ENCODE measurements around the gene L3MBTL3.

Gene L3MBTL3

DNA sequence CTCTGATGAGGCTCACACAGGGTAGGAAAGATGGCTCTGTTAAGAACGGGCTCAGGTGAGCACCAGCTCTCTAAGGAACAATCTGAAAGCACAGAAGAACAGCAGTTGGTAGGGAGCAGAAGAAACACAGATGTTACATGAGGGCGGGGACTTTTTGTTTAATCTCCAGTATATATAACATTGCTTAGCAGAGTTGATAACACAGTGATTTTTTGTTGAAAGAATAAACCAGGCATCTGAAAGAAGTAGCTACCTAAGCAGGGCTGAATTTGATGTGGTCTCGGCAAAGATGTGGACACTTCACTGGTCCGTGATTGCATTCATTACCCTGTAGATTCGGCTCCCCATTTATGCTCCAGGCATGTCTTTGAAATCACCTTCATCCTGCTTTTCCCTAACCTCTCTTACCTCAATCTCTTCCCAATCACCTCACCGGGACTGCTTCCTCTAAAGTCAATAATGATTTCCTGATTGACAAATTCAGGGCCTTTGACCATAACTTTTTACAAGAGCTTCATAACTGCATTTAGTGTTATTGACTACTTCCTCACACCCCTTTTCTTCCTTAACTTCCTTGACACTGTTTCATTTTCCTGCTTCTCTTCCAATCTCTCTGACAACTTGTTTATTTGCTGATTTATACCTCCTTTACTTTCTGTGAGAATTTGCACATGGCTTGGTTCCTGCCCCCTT is 170.0 kb downstream of the L3MBTL3 start:
- no peaks in the 10 kb centered on the region for H3K36me3 ChIP-seq (ENCODE audit: control insufficient read depth in 1 of 2, insufficient read depth in 2 of 2, low read length in 2 of 2)
- no peak overlapping the region for H3K9ac ChIP-seq (ENCODE audit: low read depth in 1 of 2, low read length in 2 of 2)
- no peaks in the 10 kb centered on the region for H3K9me3 ChIP-seq (ENCODE audit: control insufficient read depth in 1 of 2, low read length in 2 of 2)
- H3K4me1 ChIP-seq (ENCODE audit: control insufficient read depth in 1 of 2, insufficient read depth in 2 of 2, low read length in 2 of 2): no peaks in the 10 kb centered on the region
- H3K27me3 ChIP-seq (ENCODE audit: control insufficient read depth in 1 of 2, insufficient read depth in 2 of 2, low read length in 2 of 2): no peaks in the 10 kb centered on the region
- no peak overlapping the region for H3K27ac ChIP-seq (ENCODE audit: low read depth, low read length)
- H3K4me3 ChIP-seq (ENCODE audit: low read depth in 1 of 2, low read length in 2 of 2): no peak overlapping the region

DNA sequence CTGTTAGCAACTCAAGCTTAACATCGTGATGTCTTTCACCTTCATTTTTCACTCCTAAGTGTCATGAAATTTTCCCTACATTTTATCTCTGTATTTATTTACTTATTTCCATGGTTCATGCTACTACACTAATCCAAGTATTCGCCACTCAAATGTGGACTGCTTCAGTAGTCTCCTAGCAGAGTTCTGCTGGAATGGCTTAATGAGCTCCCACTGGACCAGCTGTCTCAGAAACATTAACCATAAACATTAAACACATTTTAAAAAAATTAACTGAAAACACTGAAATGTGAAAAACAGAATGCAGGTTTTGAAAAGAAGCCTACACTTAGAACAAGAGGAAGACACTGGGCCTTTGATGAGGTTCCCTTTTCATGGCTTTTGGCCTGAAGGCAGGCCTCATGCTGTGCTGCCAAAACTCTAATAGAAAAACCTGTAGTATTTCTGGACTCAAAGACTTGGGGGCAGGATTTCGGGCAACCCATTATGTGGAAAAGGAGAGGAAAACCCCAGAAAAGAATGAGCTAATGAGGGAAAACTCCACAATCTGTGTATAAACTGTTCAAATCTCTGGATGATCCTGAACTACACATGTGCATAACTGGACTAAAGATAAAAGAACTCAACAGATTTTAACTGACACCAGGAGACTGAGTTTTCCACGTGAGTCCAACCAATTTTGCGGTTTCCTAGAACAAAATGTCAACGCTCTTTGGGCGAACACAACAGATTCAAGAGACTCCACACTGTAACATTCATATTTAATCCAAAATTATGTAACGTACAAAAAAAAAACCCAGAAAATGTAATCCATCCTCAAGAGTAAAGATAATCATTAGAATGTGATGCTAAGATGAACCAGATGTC is 171.4 kb downstream of the L3MBTL3 start:
- Histone ChIP-seq H3K36me3 (ENCODE audit: control insufficient read depth in 1 of 2, insufficient read depth in 2 of 2, low read length in 2 of 2) (no peaks in the 10 kb centered on the region), H3K9ac (ENCODE audit: low read depth in 1 of 2, low read length in 2 of 2) (no peak overlapping the region), H3K27me3 (ENCODE audit: control insufficient read depth in 1 of 2, insufficient read depth in 2 of 2, low read length in 2 of 2) (no peaks in the 10 kb centered on the region), H3K9me3 (ENCODE audit: control insufficient read depth in 1 of 2, low read length in 2 of 2) (no peaks in the 10 kb centered on the region), H3K4me1 (ENCODE audit: control insufficient read depth in 1 of 2, insufficient read depth in 2 of 2, low read length in 2 of 2) (no peaks in the 10 kb centered on the region), H3K4me3 (ENCODE audit: low read depth in 1 of 2, low read length in 2 of 2) (no peak overlapping the region), H3K27ac (ENCODE audit: low read depth, low read length) (no peak overlapping the region)
